GM11168 (cell line): ENCODE results near the gene ELF4.

Source experiments
- in situ Hi-C: fragments of 300-500 bp; cut with MboI; formaldehyde crosslinking; loops from one replicate; pipeline ENCODE4 v1.12.0; 2022; ENCODE audit warnings: low sequenced_read_pairs; ENCODE audit not compliant: unreplicated experiment

The ELF4 gene

GRCh38 chrX:130055103-130055502 lies 55.2 kb downstream of the ELF4 start:
- in situ Hi-C loops, result loop anchor here (25.0 kb wide), 1 partner anchor 443 kb away; no protein-coding TSS in a partner anchor

- in situ Hi-C loops, result loop anchor here (25.0 kb wide), 1 partner anchor 441 kb away; no protein-coding TSS in a partner anchor
Observed at GRCh38 chrX:130053236-130053635, 57.1 kb downstream of the ELF4 start.

DNA sequence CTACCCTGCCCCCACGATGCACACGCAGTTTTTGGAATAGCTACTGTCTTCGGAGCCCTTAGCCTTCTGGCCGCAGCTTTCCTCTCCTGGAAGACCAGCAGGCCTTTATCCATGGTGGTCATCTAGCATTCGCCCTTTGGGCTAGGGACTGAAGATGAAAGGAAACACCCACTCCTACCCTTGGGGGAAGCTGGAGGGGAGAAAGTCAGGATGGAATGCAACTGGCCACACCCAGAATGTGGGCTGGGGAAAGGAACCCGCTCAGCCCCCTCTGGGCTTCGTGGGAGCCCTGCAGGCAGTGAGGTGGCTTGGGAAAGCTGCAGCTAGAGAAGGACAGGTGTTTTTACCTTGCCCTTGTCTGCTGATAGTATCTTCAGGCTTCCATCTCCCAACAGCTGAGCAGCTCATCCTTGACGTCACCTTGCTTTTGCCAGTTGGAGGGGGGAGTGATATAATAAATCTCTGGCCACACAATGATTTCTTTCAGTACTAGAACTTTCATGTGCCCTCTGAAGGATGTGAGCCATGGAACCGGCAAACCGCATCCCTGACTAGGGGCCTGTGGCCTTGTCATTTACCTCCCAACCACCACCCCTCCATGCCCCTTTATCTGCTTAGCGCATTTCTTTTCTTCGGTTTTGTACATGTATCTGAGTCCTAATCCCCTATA lies 59.0 kb downstream of the ELF4 start:
- in situ Hi-C loops, result loop anchor here (25.0 kb wide), 1 partner anchor 439 kb away; no protein-coding TSS in a partner anchor

- in situ Hi-C loops, result loop anchor here (25.0 kb wide), 1 partner anchor 438 kb away; no protein-coding TSS in a partner anchor
Observed at GRCh38 chrX:130049821-130050220, 60.5 kb downstream of the ELF4 start.

GRCh38 chrX:130048686-130049222 lies 61.5 kb downstream of the ELF4 start:
- in situ Hi-C loops, result no loop called here

DNA sequence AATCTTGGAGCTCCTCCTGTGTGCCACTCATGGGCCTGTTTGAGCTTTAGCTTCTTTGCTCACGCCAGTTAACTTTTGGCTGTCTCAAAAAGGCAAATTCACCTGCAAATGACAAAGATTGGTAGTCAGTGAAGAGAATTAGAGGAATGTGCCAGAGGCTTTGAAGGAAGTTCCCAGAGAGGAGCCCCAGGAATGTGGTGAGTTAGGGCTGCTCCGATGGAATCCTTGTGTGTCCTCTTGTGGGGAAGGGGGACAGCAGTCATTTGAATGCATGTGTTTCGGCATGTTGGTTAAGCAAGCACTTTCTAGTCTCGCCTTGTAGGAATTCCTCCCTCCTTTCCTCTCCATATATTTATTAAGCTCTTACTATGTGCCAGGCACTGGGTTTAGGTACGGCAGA lies 62.9 kb downstream of the ELF4 start:
- in situ Hi-C loops, result no loop called here

DNA sequence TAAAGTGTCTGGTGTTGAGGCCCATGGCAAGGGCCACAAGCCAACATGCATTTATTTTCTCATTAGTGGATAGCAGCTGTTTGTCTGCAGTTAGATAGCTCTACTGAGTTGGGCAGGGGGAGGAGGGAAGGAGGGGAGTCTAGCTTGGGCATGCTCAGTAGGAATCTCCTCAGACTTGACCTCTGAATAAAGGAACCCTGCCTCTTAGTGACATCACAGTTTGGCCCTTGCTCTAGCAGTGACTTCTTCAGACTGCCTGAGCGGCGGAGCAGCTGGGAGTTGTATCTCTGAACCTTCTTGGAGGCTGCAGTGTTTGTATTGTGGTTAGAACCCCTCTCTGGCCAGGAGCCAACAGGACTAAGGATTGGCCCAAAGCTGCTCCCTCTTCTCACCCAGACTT lies 70.5 kb downstream of the ELF4 start:
- in situ Hi-C loops, result loop anchor here (10.0 kb wide), 1 partner anchor 115 kb away; no protein-coding TSS in a partner anchor

DNA sequence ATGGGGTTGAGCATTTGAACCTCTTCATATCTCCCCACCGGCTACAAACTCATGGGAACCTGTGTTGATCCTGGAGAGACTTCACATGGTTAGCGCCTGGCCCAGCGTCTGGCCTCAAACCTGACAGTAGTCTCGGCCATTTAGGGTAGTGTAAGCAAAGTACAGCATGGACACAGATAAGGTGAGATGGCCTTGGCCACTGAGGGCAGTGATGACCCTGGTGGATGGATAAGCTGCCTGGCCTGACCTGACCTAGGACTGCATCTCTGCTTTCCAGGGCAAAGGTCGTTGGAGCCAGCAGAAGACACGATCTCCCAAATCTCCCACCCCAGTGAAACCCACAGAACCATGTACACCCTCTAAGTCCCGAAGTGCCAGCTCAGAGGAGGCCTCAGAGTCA lies 76.1 kb downstream of the ELF4 start:
- in situ Hi-C loops, result loop anchor here (10.0 kb wide), 1 partner anchor 109 kb away; no protein-coding TSS in a partner anchor

GRCh38 chrX:130032552-130032951 lies 77.7 kb downstream of the ELF4 start:
- in situ Hi-C loops, result loop anchor here (10.0 kb wide), 1 partner anchor 108 kb away; no protein-coding TSS in a partner anchor

- in situ Hi-C loops, result loop anchor here (10.0 kb wide), 1 partner anchor 106 kb away; no protein-coding TSS in a partner anchor
Observed at GRCh38 chrX:130030826-130031225, 79.5 kb downstream of the ELF4 start.

DNA sequence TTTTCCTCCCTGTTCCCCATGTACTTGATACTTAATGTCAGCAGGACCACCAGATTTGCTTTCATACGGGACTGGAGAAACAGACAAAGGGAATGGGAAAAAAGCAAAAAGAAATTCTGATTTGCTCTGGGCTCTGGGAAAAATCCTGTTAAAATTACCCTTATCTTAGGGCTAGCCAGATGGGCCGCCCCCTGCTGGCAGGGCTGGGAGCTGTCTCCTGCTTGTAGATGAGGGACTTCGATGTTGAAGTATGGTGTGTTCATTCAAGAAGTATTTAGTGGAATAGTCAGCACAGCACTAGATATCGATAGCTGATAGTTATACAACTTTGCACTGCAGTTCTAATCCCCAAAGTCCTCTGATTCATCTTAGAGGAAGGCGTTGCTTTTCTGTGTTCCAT lies 82.1 kb downstream of the ELF4 start:
- in situ Hi-C loops, result no loop called here

DNA sequence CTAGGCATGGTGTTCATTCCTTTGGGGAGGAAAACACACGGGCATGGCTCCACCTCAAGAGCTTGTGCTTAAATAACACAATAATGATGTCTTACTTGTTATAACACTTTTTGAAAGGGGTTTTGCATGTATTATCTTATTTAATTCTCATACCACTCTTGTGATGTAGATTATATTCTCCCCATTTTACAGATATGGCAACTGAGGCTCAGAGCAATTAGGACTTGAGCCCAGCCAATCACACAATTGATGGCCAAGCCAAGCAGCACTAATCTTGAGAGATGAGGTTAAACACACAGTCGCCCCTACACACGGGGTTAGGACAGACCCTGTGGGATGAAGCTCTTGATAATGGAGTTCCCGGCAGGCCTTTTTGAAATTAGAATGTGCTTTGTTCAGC lies 82.7 kb downstream of the ELF4 start:
- in situ Hi-C loops, result no loop called here

- in situ Hi-C loops, result no loop called here
Observed at GRCh38 chrX:130025256-130025655, 85.0 kb downstream of the ELF4 start.

DNA sequence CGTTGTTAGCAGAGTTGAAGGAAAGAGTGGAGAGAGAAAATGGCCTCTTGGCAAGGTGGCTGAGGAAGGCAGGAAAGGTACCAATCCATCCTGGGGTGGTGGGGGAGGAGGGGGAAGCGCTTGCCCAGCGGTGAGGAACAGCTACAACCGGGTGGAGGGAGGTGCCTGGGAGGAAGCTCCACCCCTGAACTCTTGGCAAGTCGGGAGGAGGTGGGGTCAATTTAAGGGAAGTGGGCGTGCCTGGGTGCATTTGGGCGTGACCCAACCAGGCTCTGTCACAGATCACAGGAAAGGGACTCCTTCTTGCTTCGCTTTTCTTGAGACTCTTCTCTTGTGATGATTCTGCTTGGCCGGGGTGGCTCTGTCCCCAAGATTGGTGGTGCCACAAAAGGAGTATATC lies 86.2 kb downstream of the ELF4 start:
- in situ Hi-C loops, result no loop called here

- in situ Hi-C loops, result no loop called here
Observed at GRCh38 chrX:130020661-130021324, 89.5 kb downstream of the ELF4 start.

DNA sequence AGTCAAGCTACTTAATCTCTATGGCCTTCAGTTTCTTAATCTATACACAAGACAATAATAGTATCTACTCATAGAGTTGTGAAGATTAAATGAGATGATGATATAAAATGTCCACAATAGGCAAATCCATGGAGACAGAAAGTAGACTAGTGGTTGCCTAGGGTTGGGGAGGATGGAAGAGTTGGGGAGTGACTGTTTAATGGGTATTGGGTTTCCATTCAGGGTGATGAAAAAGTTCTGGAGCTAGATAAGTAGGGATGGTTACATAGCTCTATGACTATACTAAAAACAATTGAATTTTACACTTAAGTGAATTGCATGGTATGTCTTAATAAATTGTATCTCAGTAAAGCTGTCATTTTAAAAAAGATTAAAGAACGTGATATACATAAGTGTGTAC lies 92.2 kb downstream of the ELF4 start:
- in situ Hi-C loops, result no loop called here

GRCh38 chrX:130015181-130015580 lies 95.1 kb downstream of the ELF4 start:
- in situ Hi-C loops, result no loop called here
